ENCODE results near the gene ABCC11. TPM values are rescaled to one million over a fixed set of nuclear protein-coding genes. Genes with fewer than 3 reads are reported as not detected.

The ABCC11 gene
- total and polyA plus RNA-seq, 2 of the 13 experiments (the other 11 are each of a cell fraction or from before 2014, with no cell fraction given) = 1.0 to 1.4 TPM

GRCh38 chr16:48203974-48204824 lies 43.1 kb downstream of the ABCC11 start (continued):
- peak; percentile 98 for TF ChIP-seq ZNF296 (CRISPR knock-in tag; conservative IDR thresholded peaks at IDR 0.05)
- TF ChIP-seq PATZ1 (CRISPR knock-in tag; IDR thresholded peaks at IDR 0.05) = peak; percentile 90
- TF ChIP-seq CREB3 (CRISPR knock-in tag; IDR thresholded peaks at IDR 0.05) = no peak
- no peak for TF ChIP-seq GABPA (IDR thresholded peaks at IDR 0.05; ENCODE audit: low read depth, low read length)
- peak; percentile 61 for TF ChIP-seq GABPA (CRISPR knock-in tag; IDR thresholded peaks at IDR 0.05; ENCODE audit: low read depth)
- TF ChIP-seq ZNF225 (CRISPR knock-in tag; IDR thresholded peaks at IDR 0.05) = no peak
- TF ChIP-seq HOXA5 (CRISPR knock-in tag; IDR thresholded peaks at IDR 0.05) = peak; percentile 87
- peak; percentile 98 for TF ChIP-seq IRF2 (CRISPR knock-in tag; IDR thresholded peaks at IDR 0.05)
- no peak for TF ChIP-seq MLLT10 (CRISPR knock-in tag; IDR thresholded peaks at IDR 0.05)
- peak; percentile 59; the same call in 1 of the 2 replicates for TF ChIP-seq KMT2A (CRISPR knock-in tag; IDR thresholded peaks at IDR 0.05)
- no peak; the same call in 1 of the 2 replicates for TF ChIP-seq ZNF276 (CRISPR knock-in tag; IDR thresholded peaks at IDR 0.05; ENCODE audit: low read depth)
- TF ChIP-seq HMGA1 (CRISPR knock-in tag; conservative IDR thresholded peaks at IDR 0.05) = no peak
- TF ChIP-seq ZNF724P (CRISPR knock-in tag; IDR thresholded peaks at IDR 0.05; ENCODE audit: borderline replicate concordance) = peak; percentile 77; the same call in 1 of the 2 replicates
- peak; percentile 86; the same call in 1 of the 2 replicates for TF ChIP-seq ZNF441 (CRISPR knock-in tag; IDR thresholded peaks at IDR 0.05; ENCODE audit: borderline replicate concordance)
- peak; percentile 93 for TF ChIP-seq THRA (CRISPR knock-in tag; IDR thresholded peaks at IDR 0.05; ENCODE audit: borderline replicate concordance)
- 0 out of 2 replicates have a peak, but pooled peaks have one; percentile 55 for TF ChIP-seq ZSCAN30 (CRISPR knock-in tag; IDR thresholded peaks at IDR 0.05)
- TF ChIP-seq REST (IDR thresholded peaks at IDR 0.05; ENCODE audit: borderline replicate concordance in 1 of 2, low read depth in 1 of 2, low read length in 2 of 2) = peak in 1 of 2 experiments; percentile 58; a peak in 1 of 4 replicates

Measured in HepG2 (cell line).